ENCODE measurements around the gene MLX.
"Not testable (repeated sequence)": the region's sequence is repeated elsewhere in the genome, so short reads cannot be mapped to it uniquely, and the experiment has no call there.

The MLX gene

DNA sequence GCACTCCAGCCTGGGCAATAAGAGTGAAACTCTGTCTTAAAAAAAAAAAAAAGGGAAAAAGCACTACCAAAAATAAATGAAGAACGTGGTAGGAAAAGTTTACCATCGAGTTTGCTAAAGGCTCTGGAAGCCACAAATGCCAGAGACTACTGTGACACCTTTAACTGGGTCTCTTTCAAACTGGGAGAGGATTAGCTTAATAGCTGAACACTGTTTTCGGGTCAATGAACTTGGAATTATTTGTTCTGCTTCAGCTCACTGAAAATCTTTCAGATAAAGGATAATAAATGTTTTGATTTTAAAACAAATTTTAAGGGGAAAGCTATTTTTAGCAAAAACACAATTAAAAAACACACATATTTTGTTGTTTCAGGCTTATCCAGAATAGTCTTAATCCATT lies 40.9 kb downstream of the MLX start:
- Histone ChIP-seq H3K9me3 (ENCODE audit: control insufficient read depth, low read length) (no peaks in the 10 kb centered on the region), H3K36me3 (ENCODE audit: control insufficient read depth, insufficient read depth, low read length) (peaks cover 11% of the 10 kb centered on the region), H3K27ac (ENCODE audit: insufficient read depth, low read depth, low read length, poor library complexity, severe bottlenecking) (no peak overlapping the region), H3K4me1 (ENCODE audit: control insufficient read depth, insufficient read depth, low read length) (peaks cover 4% of the 10 kb centered on the region), H3K4me3 (ENCODE audit: insufficient read depth, low read depth, low read length) (peak overlapping the region; percentile 74), H3K27me3 (ENCODE audit: control insufficient read depth, insufficient read depth, low read length, poor library complexity, severe bottlenecking) (no peaks in the 10 kb centered on the region)
- 87 to 93% methylated on average over 3 of the region's 3 CpGs for WGBS, 2 experiments

DNA sequence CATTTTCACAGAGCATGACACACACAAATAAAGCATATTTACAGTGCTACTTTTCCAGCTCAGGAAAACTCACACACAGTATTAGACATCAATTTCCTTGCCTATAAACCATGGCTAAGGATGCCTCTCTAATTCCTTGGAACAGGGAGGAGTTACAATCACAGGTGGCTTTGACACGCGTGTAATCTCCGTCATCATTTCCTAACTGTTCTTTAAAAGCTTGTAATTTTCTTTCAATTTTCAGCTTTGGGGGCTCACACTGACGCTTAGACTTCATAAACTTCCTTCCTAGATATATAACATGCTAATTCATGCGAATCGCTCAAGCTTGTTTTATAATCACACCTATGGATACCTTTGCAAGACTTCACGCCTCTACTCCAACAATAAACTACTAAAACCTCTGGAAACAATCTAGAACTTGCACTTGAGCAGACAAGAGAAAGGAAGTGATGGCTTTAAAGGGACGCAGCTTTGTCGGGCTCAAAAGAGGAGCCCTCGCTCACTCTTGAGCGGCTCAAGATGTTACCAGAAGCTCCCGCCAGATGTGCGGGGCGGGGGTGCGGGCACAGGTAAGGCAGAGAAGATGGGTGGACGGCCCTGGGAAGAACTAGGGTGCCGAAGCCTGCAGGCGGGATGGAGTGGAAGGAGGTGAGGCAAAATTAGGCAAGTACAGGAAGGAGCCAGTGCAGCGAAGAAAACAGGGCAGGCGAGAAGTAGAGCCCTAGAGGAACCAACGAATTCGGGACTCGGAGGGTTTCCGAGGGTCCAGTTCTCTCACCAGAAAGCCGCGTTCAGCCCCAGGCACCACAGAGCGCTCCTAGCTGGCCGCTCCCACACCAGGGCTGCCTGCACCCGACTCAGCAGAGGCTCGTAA lies 41.6 kb downstream of the MLX start:
- Histone ChIP-seq H3K4me1 (ENCODE audit: control insufficient read depth, insufficient read depth, low read length) (peaks cover 4% of the 10 kb centered on the region), H3K4me3 (ENCODE audit: insufficient read depth, low read depth, low read length) (peak overlapping the region; percentile 74), H3K27ac (ENCODE audit: insufficient read depth, low read depth, low read length, poor library complexity, severe bottlenecking) (no peak overlapping the region), H3K36me3 (ENCODE audit: control insufficient read depth, insufficient read depth, low read length) (peaks cover 16% of the 10 kb centered on the region), H3K27me3 (ENCODE audit: control insufficient read depth, insufficient read depth, low read length, poor library complexity, severe bottlenecking) (no peaks in the 10 kb centered on the region), H3K9me3 (ENCODE audit: control insufficient read depth, low read length) (no peaks in the 10 kb centered on the region)
- WGBS, 2 experiments, result 2 to 3% methylated on average over 30 of the region's 30 CpGs

DNA sequence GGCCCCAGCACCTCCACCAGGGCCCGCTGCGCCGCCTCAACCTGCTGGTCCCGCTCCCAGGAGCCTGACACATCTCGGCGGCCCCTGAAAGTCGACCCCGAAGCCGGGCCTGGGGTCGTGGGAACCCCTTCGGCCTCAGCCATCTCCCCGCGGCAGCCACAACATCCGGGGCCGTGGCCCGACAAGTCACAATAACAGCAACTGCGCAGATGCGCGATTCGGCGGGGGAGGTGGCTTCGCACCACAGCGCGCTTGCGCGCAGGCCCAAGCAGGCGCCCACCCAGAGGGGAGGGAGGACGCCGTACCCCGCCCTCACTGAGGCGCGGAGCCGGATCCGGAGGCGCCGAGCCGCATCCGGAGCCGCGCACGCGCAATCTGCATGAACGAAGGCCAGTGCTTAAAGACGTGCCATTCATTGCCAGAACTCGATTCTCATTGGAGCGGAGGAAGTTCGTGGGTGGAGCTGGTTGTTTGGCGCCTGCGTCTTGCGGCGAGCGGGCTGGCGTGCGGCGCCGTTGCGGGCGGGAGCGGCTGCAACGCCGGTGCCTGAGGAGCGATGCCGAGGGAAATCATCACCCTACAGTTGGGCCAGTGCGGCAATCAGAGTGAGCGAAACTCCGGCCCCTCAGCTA lies 42.4 kb downstream of the MLX start, which contains the start of the genes RETREG3 and TUBG1:
Gene RETREG3 (minus strand): TSS at position 193 of the 632 bp plus-strand sequence. CDS start 50 bp downstream, at position 143.
Gene TUBG1 (plus strand): TSS at position 502 of the 632 bp plus-strand sequence. CDS start 55 bp downstream, at position 557.
- H3K4me1 ChIP-seq (ENCODE audit: control insufficient read depth, insufficient read depth, low read length), result peaks cover 4% of the 10 kb centered on the region
- 0% methylated on average over 66 of the region's 66 CpGs for WGBS, 2 experiments

DNA sequence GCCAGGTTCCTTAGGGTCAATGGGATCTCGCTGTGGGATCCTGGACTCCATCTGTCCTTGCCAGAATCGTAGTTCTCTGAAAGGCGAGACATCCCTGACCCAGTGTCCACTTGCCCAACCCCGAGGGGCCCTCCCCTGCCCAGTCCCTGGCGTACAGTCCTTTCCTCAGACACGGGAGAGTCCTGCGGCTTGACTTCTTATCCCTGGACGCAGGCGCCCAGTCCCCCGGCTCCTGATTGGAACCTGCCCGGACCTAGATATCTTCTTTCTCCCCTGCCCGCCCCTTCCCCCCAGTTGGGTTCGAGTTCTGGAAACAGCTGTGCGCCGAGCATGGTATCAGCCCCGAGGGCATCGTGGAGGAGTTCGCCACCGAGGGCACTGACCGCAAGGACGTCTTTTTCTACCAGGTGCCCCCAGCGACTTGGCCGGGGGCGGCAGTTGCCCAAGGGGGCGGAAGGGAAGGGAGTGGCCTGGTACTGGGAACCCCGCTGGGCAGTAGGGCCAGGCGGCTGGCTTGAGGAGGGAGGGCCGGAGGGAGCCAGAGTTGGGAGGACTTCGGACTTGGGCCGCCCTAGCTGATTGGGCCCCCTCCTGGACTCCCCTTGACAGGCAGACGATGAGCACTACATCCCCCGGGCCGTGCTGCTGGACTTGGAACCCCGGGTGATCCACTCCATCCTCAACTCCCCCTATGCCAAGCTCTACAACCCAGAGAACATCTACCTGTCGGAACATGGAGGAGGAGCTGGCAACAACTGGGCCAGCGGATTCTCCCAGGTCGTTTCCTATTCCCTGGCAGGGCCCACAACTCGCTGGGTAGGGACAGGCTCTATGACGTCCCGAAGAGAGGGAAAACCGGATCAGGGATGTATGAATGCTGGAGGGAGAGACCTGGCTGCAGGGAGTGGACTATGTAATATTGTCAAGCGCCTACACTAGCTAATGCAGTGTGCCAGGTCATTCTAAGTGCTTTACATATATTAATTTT lies 43.2 kb downstream of the MLX start:
- 13 to 14% methylated on average over 33 to 34 of the region's 42 CpGs for WGBS, 2 experiments
- peak overlapping the region; percentile 91 for H3K4me3 ChIP-seq (ENCODE audit: insufficient read depth, low read depth, low read length)
- not testable (repeated sequence) for H3K27me3 ChIP-seq (ENCODE audit: control insufficient read depth, insufficient read depth, low read length, poor library complexity, severe bottlenecking); H3K9me3 ChIP-seq (ENCODE audit: control insufficient read depth, low read length); H3K4me1 ChIP-seq (ENCODE audit: control insufficient read depth, insufficient read depth, low read length)
- peaks cover 30% of the 10 kb centered on the region for H3K36me3 ChIP-seq (ENCODE audit: control insufficient read depth, insufficient read depth, low read length)
- H3K27ac ChIP-seq (ENCODE audit: insufficient read depth, low read depth, low read length, poor library complexity, severe bottlenecking), result peak overlapping the region; percentile 64

More for the DNA sequence above, 42.4 kb downstream of the MLX start, which contains the start of the genes RETREG3 and TUBG1:
- Histone ChIP-seq H3K27ac (ENCODE audit: insufficient read depth, low read depth, low read length, poor library complexity, severe bottlenecking) (peak within 1 kb of the TSS; percentile 64), H3K4me3 (ENCODE audit: insufficient read depth, low read depth, low read length) (peak within 1 kb of the TSS; percentile 91), H3K27me3 (ENCODE audit: control insufficient read depth, insufficient read depth, low read length, poor library complexity, severe bottlenecking) (no peaks in the 10 kb centered on the region), H3K9me3 (ENCODE audit: control insufficient read depth, low read length) (no peaks in the 10 kb centered on the region), H3K36me3 (ENCODE audit: control insufficient read depth, insufficient read depth, low read length) (peaks cover 22% of the 10 kb centered on the region)

DNA sequence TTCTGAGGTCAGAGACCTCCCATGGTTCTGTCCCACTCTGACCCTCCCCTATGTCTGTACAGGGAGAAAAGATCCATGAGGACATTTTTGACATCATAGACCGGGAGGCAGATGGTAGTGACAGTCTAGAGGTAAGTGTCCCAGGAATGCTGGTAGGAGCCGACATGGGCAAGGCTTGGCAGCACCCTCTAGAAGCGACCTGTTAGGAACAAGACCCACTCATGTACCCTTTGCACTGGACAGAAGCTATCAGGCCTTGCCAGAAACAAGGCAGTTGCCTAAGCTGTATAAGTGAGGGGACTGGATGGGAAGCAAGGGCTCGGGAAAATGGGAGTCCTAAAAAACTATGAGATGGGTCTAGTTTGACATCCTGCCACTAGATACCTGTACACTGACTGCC lies 45.1 kb downstream of the MLX start:
- H3K27ac ChIP-seq (ENCODE audit: insufficient read depth, low read depth, low read length, poor library complexity, severe bottlenecking), result no peak overlapping the region
- no peaks in the 10 kb centered on the region for H3K27me3 ChIP-seq (ENCODE audit: control insufficient read depth, insufficient read depth, low read length, poor library complexity, severe bottlenecking)
- H3K36me3 ChIP-seq (ENCODE audit: control insufficient read depth, insufficient read depth, low read length), result peaks cover 38% of the 10 kb centered on the region
- 91 to 94% methylated on average over 4 of the region's 4 CpGs for WGBS, 2 experiments
- H3K4me1 ChIP-seq (ENCODE audit: control insufficient read depth, insufficient read depth, low read length), result peaks cover 4% of the 10 kb centered on the region
- no peak overlapping the region for H3K4me3 ChIP-seq (ENCODE audit: insufficient read depth, low read depth, low read length)
- no peaks in the 10 kb centered on the region for H3K9me3 ChIP-seq (ENCODE audit: control insufficient read depth, low read length)

DNA sequence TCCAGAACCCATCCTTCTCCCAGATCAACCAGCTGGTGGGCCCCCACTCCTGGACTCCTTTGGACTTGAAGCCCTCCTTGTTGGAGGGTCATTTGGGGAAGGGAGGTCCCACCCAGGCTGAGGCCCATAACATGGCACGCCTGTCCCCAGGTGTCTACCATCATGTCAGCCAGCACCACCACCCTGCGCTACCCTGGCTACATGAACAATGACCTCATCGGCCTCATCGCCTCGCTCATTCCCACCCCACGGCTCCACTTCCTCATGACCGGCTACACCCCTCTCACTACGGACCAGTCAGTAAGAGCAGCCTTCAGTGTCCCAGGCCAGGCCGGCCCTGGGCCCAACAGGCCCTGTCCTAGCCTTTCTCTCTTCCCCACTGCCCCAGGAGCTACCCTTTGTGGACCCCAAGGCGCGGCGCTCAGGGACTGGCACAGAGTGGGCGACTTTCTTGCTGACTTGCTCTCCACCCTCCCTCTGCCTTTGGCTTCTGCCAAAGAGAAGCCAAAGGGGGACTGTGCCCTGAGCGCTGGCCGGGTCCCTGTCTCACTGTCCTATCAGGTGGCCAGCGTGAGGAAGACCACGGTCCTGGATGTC lies 46.9 kb downstream of the MLX start:
- Histone ChIP-seq H3K27me3 (ENCODE audit: control insufficient read depth, insufficient read depth, low read length, poor library complexity, severe bottlenecking) (no peaks in the 10 kb centered on the region), H3K4me1 (ENCODE audit: control insufficient read depth, insufficient read depth, low read length) (peaks cover 4% of the 10 kb centered on the region), H3K27ac (ENCODE audit: insufficient read depth, low read depth, low read length, poor library complexity, severe bottlenecking) (no peak overlapping the region), H3K9me3 (ENCODE audit: control insufficient read depth, low read length) (no peaks in the 10 kb centered on the region), H3K36me3 (ENCODE audit: control insufficient read depth, insufficient read depth, low read length) (peaks cover 38% of the 10 kb centered on the region), H3K4me3 (ENCODE audit: insufficient read depth, low read depth, low read length) (no peak overlapping the region)
- WGBS, 2 experiments, result 96% methylated on average over 15 of the region's 17 CpGs

DNA sequence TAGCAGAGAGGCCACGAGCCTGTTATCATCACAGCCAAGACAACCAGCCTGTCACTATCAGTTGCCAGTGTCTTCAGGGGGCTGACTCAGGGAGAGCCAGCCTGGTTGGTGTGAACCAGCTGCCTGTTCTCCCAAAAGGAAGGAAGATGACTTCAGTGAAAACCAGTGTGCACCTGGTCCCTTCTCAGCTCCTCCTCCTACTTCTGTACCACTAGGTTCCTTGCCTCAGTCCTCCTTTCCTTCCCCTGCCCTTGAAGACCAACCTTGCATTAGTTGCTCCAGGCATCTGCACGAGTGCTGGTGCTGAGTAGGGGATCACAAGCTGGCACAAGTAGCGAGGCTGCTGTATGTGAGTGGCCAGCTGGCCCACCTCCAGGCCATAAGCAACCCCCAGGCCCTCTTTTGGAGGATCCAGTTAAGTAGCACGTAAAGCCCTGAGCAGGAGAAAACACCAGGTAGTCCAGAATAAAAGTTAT lies 51.1 kb downstream of the MLX start:
- Histone ChIP-seq H3K36me3 (ENCODE audit: control insufficient read depth, insufficient read depth, low read length) (peaks cover 24% of the 10 kb centered on the region), H3K4me3 (ENCODE audit: insufficient read depth, low read depth, low read length) (no peak overlapping the region), H3K4me1 (ENCODE audit: control insufficient read depth, insufficient read depth, low read length) (peaks cover 5% of the 10 kb centered on the region), H3K9me3 (ENCODE audit: control insufficient read depth, low read length) (no peaks in the 10 kb centered on the region), H3K27ac (ENCODE audit: insufficient read depth, low read depth, low read length, poor library complexity, severe bottlenecking) (peak overlapping the region; percentile 32), H3K27me3 (ENCODE audit: control insufficient read depth, insufficient read depth, low read length, poor library complexity, severe bottlenecking) (no peaks in the 10 kb centered on the region)
- WGBS, 2 experiments, result 75 to 82% methylated on average over 4 of the region's 4 CpGs

DNA sequence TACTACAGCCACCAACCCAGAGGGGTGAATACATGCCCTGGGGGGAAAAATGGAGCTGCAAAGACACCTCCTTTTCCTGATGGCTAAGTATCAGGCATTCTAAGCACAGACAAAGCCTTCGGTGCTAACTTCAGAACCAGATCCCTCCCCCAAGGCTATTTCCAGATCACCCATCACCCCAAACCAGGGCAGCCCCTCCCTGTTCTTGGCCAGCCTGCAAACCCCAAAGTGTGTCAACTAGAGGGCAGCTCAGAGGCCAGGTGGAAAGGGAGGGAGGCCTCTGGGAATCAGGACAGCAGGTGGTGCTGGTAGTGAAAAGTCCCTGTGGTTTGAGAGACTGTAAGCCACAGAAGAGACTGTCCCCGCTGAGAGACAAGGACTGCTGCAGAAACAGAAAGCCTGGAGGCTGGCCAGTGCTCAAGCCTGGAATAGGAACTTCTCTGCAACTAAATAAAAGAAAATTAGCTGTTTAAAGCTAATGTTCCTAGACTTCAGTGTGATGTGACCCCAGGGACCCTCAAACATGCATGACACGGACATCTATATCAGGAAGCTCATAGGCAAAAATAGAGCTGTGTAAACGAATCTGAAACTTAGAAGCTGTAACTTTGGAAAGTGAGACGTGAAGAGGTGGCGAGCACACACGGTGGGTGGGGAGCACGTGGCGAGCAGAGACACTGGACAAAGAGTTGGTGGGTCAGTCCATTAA lies 51.7 kb downstream of the MLX start:
- Histone ChIP-seq H3K27ac (ENCODE audit: insufficient read depth, low read depth, low read length, poor library complexity, severe bottlenecking) (peak overlapping the region; percentile 32), H3K4me3 (ENCODE audit: insufficient read depth, low read depth, low read length) (no peak overlapping the region), H3K9me3 (ENCODE audit: control insufficient read depth, low read length) (no peaks in the 10 kb centered on the region), H3K36me3 (ENCODE audit: control insufficient read depth, insufficient read depth, low read length) (peaks cover 21% of the 10 kb centered on the region), H3K4me1 (ENCODE audit: control insufficient read depth, insufficient read depth, low read length) (peaks cover 5% of the 10 kb centered on the region), H3K27me3 (ENCODE audit: control insufficient read depth, insufficient read depth, low read length, poor library complexity, severe bottlenecking) (no peaks in the 10 kb centered on the region)
- 71% methylated on average over 9 of the region's 9 CpGs for WGBS, 2 experiments

DNA sequence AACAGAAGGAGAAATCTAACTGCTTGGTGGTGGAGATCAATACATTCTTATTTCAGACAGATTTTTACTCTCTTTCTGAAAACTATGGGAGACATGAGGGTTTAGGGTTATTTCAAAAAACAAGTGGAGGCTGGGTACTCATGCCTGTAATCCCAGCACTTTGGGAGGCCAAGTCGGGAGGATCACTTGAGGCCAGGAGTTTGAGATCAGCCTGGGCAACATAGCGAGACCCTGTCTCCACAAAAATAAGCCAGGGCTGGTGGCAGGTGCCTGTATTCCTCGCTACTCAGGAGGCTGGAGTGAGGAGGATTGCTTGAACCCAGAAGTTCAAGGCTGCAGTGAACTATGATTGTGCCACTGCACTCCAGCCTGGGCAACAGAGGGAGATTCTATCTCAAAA lies 55.1 kb downstream of the MLX start:
- not testable (repeated sequence) for H3K9me3 ChIP-seq (ENCODE audit: control insufficient read depth, low read length); H3K36me3 ChIP-seq (ENCODE audit: control insufficient read depth, insufficient read depth, low read length); H3K27me3 ChIP-seq (ENCODE audit: control insufficient read depth, insufficient read depth, low read length, poor library complexity, severe bottlenecking); H3K4me3 ChIP-seq (ENCODE audit: insufficient read depth, low read depth, low read length); H3K27ac ChIP-seq (ENCODE audit: insufficient read depth, low read depth, low read length, poor library complexity, severe bottlenecking); H3K4me1 ChIP-seq (ENCODE audit: control insufficient read depth, insufficient read depth, low read length)
- 91 to 96% methylated on average over 3 of the region's 3 CpGs for WGBS, 2 experiments

All from ectodermal cell (in vitro differentiated cells).